SW 1271 (cell line): ENCODE data around the gene SHLD2.
"Not testable (repeated sequence)": the region's sequence is repeated elsewhere in the genome, so short reads cannot be mapped to it uniquely, and the experiment has no call there.

Experiments used
- DNase-seq, 2 experiments: peaks; one replicate each; lab custom pipeline; 2025; lab: John Stamatoyannopoulos, UW

The SHLD2 gene

DNA sequence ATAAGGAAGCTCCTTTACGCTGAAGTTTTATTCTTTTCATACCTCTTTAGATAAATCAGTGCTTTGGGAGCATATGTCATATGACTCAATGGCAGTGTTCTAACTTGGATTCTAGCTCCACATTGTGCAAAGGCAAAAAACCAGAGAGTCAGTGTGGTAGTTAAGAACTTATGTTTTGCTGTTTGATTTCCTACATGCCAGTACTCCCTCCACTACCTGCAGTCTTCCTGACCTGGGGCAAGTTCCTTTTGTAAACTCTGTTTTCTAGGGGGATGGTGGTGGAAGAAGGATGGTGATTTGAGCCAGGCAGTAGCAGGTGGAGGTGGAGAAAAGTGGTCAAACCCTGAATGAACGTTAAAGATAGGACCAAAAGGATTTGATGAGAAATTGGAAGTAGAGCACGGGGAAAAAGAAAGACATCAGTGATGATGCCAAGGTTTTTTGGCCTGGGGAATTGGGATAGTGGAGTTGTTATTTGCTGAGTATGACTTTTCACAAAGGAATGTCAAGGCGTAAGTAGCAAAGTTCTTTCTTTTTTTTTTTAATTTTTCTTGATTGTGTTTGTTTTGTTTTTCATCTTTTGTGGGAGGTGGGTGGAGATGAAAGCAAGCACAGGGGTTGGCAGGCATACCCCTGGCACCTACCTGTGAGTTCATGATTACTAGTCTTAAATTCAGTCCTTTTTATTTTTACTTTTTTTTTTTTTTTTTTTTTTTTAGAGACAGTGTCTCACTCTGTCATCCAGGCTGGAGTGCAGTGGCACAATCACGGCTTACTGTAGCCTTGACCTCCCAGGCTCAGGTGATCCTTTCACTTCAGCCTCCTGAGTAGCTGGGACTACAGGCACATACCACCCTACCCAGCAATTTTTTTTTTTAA, 47.5 kb downstream of the SHLD2 start:
- not testable (repeated sequence) for DNase-seq

DNA sequence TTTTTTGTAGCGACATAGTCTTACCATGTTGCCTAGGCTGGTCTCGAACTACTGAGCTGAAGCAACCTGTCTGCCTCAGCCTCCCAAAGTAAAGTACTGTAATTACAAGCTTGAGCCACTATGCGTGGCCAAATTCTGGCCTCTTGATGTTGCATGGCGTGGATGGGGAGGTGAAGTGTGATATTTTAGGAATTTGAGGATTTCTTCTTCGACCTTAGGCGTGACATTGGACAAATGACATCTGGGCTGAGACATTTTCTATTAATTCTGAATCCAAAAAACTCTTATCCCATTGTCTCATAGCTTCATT, 48.1 kb downstream of the SHLD2 start:
- DNase-seq: not testable (repeated sequence)

DNA sequence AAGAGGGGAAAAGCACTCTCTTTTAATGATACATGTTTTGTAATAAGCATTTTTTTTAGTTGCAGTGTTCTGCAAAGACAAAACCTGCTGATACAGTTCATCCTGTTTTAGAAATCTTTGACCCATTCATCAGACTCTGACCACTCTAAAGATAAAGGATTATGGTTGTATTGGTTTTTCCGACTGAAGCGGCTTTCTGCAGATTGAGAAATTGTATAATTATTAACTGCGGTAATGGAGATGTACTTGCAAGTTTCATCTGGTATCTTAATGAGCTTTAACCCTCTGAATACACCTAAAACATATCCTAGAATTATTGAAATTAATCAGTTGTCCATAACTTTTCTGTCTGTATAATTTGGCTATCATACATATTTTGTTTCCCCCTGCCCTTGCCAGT, 50.6 kb downstream of the SHLD2 start:
- not testable (repeated sequence) for DNase-seq

DNA sequence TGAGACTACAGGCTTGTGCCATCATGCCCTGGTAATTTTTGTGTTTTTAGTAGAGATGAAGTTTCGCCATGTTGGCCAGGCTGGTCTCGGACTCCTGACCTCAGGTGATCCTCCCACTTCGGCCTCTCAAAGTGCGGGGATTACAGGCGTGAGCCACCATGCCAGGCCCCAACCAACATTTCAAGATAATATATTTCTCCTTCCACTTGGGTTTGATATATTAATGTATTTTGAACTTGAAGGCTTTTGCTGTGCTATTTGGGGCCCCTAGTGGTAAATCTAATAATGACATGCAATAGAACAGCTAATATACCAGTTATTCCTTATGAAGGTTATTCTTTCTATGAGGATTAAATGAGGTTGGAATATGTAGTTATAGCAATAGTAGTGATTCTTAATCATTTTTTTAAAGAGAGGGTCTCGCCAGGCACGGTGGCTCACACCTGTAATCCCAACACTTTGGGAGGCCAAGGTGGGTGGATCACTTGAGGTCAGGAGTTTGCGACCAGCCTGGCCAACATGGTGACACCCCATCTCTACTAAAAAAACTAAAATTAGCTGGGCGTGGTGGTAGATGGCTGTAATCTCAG, 54.1 kb downstream of the SHLD2 start:
- not testable (repeated sequence) for DNase-seq

DNA sequence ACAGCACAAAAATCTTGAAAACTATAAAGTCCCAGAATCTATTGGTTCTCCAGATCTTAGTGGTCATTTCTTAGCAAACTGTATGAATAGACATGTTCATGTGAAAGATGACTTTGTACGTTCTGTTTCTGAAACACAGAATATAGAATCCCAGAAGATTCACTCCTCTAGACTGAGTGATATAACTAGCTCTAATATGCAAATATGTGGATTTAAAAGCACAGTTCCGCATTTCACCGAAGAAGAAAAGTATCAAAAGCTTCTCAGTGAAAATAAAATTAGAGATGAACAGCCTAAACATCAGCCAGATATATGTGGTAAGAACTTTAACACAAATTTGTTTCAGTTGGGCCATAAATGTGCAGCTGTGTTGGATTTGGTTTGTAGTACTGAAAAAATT, 56.5 kb downstream of the SHLD2 start:
- DNase-seq: not testable (repeated sequence)

DNA sequence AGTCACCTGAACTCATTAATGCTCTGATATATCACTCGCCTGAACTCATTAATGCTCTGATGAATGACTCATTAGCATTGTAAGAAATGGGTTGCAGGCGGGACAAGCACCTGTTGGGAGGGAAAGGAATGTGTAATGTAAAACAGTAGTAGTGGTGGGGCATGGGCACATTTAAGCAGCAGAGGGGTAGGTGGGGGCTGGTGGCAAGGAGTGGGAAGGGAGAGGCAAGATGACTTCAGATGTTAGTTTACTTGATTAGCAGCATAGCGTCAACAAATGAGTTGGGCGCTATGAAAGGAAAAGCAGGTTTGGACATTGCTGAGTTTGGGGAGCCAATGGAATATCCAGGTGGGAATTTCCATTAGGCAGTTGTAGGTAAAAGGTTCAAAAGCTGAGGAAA, 61.8 kb downstream of the SHLD2 start:
- DNase-seq: not testable (repeated sequence)

DNA sequence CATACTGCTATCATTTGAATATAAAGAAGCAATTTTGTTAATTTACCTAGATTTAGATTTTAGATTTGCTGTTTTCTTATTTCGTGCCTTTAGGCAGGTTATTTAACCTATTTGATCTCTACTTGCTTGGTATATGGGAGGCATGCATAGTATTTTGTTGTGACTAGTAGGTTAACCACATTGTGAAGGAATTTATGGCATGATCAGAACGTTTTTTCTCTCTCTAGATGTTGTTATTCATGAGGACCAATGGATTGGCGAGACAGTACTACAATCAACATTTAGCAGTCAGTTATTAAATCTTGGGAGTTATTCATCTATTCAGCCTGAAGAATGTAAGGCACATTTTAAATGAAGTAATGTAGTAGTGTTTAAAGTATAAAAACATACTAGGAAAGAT, 62.8 kb downstream of the SHLD2 start:
- DNase-seq: not testable (repeated sequence)

DNA sequence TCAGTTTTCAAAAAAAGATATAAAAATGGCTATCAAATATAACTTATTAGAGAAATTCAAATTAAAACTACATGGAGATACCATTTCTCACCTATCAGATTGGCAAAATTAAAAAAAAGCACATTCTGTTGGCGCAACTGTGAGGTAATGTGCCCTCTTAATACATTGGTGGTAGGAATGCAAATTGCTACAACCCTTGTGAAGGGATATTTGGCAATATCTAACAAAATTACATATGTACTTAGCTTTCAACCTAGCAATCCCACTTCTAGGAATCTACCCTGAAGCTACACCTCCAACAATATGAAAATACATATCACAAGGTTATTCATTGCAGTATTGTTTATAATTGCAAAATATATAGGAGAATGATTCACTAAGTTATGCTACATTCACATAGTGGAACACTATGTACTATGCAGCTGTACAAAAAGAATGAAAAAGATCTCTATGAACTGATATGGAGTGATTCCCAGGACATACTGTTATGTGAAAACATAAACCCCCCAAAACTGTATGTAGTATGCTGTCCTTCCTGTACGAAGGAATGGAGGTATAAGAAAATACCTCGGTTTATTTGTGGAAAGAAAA, 67.8 kb downstream of the SHLD2 start:
- DNase-seq: not testable (repeated sequence)

DNA sequence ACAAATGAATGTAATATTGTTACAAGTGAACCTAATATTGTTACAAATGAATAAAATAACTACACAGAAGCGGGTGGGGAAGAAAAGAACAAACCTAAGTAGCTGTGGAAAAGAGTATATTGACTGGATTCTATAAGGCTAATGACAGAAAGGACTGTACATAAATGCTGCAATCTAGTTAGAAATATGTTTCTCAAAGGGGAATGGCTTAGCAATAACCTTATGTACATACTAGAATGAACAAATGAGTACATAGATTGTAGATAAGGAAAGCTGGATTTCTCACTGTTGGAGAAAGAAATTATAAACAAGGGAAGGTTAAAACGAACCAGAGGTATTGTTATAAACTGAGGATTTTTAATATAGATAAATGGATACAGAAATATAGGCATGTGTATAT, 68.4 kb downstream of the SHLD2 start:
- DNase-seq: not testable (repeated sequence)

DNA sequence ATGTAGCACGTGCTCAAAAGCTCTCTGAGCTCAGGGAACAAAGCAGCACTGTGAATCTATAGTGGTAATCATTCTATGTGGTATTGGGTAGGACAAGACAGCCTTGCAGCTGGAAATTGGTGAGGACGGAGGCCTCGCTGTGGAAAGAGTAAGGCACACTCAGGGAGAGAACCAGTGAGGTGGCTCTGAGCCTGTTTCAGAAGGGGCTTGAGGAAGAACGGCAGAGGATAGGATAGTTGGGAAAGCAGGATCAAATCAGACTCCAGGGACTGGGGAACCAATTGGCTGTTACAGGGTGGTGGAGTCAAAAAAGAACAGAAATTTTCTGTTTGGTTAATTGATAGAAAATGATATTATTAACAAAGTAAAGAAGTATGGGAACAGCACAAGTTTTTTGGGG, 74.9 kb downstream of the SHLD2 start:
- not testable (repeated sequence) for DNase-seq

DNA sequence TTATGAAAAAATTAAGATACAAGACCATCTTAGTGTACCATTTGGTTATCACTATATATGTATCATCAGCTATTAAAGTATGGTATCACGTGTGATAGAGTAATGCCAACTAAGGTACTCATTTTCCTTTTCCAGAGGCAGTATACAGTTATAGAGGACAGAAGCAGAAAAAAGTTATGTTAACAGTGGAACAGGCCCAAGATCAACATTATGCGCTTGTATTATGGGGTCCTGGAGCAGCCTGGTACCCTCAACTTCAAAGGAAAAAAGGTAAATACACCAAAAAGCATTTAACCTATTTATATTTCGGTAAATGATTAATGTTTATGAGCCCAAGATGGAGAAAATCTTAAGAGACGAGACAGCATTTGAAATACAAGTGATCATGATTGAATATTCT, 75.7 kb downstream of the SHLD2 start:
- DNase-seq: not testable (repeated sequence)

DNA sequence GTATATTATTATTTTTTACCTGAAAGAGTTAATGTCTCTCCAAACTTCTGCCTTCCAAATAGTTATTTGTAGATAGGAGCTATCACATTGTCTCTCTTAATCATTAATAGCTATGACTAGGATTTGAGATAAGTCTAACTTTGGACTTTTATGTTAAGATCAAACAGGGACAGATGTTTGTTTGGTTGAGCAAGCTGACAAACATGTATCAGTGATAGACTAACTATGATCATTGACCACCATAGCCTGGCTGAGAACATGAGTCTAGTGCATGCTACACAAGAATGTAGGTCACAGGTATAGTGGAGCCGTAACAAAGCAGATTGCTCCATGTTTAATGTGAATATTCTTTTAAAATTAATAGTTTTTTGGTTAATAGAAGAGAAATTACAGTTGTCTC, 76.7 kb downstream of the SHLD2 start:
- DNase-seq: not testable (repeated sequence)

DNA sequence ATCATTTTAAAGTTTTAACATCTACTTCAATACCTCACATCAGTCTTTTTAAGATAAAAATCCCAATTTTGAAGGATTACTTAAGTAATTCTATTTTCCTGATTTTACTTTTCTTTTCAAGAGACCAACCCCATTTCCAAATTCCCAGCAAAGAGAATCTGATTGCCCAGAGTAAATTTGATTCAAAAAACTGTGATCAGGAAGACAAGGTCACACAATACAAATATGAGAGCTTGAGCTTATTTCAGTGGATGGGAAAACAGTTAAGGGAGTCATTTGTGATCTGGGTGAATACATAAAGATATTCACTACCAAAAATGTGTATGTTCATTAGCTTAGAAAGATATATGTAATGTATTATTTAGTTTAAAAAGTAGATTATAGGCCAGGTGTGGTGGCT, 77.2 kb downstream of the SHLD2 start:
- not testable (repeated sequence) for DNase-seq

DNA sequence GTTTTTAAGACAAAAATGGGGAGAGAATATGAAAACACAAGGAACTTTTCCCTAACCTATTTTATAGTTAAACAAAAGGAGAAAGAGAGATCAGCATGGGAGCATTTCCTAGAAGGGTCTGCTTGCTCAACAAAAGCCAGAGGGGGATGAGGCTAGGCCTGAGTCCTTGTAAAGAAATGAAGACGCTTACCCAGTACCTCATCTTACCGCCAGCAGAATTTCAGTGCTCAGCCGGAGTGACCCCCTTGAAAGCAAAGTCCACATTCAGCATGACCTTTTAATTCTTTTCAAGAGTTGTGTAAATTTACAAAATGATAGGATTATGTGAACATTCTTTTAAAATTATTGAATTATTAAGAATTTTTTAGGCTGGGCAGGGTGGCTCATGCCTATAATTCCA, 82.6 kb downstream of the SHLD2 start:
- not testable (repeated sequence) for DNase-seq

DNA sequence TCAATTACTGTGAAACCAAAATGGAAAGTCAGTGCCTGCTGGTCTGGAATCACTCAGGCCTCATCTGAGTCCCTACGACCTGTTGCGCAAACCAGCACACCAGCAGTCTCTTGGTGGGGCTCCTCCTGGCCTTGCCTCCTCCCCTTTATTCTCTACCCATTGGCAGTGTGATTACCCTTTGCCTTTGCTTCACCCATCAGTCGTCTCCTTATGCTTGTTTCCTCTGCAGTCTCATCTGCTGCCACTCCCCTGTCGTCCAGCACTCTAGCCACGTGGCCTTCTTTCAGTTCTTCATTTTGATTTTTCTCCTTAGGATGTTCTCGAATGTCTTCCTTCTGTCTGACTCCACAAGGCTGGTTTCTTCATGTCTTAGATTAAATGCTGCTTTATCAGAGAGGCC, 89.4 kb downstream of the SHLD2 start:
- DNase-seq: not testable (repeated sequence)

DNA sequence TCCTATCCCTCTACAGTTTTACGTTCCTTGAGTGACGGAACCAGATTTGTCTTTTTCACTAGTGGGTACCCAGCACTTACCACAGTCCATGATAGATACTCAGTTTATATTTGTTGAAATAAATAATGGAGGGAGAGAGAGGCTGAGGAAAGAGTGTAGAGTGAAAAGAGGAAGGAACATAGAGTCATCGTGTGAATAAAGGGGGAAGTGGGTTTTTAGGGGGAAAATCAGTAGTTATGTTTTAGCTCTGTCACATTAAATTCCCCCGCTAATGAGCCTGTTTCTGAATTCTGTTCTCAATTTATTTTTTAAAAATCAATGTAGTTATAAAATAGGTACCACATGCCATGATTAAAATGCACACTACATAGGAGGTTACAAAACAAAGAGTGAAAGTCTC, 91.0 kb downstream of the SHLD2 start:
- not testable (repeated sequence) for DNase-seq

DNA sequence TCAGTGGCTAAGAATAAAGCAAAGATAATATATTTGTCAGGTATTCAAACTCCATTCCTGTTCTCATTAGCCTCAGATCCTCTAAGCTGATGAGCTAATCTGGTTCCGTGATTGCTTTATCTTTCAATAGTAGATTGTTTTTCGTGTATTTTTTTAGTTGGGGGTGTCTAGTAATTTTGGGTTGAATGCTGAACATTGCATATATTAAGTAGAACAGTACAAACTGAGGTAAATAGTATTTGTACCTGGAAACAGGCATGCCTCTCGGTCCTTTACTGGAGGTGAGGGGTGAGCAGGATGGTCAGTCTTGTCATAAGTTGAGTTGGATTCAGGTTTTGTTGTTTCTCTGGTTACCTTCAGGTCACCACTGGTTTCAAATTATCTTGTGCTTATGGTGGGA, 92.6 kb downstream of the SHLD2 start:
- DNase-seq: not testable (repeated sequence)

DNA sequence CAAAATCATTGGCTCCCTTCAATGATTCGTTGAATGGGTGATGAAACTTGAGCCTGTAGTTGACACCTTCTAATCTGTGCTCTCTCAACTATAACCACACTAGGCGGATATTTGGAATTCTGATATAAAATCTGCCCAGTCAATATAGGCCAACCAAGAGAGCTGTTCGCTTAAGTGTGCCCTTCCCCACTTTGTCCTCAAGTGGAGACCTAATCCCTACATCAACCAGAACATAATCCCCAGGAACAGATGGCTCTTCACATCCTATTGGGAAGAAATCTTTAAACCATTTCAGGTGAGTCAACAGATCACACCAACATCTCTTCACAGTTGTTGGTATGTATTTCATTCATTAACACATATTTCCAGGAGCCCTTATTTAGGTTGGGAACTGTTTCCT, 96.8 kb downstream of the SHLD2 start:
- DNase-seq: not testable (repeated sequence)

DNA sequence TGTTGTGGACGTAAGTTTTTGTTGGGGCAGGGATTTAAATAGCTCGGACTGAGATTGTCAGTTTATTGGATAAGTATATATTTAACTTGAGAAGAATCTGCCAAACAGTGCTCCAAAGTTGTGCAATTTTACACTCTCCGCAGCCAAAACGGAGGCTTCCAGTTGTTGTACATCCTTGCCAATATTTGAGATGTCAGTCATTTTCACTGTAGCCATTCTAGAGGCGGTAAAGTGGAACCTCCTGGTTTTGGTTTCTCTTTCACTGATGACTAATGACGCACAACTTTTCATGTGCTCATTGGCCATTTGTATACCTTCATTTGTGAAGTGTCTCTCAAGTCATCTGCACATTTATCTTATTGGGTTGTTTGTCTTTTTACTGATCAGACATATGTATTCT, 105.9 kb downstream of the SHLD2 start:
- not testable (repeated sequence) for DNase-seq

DNA sequence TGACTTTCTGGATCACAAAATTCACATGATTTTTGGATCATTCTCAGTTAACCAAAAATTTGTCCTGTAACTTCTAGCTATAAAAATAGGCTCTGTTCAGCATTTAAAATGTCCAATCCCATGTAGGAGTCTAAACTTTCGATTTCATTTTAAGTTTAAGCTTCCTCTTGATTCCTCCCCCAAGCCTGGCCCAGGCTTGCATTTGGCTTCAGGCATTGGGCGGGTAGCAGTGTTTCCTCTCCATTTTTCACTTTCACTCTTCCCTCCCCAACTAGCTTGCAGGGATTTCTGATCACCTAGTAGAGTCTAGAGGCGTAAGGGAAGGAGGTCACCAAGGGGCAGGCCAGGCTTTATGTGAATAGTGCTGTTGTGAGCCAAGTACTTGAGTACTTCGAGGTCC, 109.8 kb downstream of the SHLD2 start:
- not testable (repeated sequence) for DNase-seq

DNA sequence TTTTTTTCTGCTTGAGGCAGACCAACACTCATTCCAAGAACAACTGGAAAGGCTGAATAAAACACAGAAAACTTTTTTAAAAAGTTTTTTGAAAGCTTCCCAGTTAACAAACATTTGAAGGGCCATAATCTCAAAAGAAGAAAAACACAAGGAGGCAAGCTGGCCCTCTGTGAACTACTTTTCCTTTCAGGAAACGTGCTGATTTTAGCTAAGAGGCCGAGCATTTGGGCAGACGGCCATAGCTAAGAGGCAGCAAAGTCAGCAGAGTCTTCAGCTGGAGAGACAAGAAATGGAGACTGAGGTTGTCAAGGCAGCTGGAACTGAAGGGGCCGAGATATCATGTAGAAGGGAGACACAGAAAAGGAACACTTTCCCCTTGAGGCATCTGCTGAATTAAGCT, 111.9 kb downstream of the SHLD2 start:
- DNase-seq: not testable (repeated sequence)

DNA sequence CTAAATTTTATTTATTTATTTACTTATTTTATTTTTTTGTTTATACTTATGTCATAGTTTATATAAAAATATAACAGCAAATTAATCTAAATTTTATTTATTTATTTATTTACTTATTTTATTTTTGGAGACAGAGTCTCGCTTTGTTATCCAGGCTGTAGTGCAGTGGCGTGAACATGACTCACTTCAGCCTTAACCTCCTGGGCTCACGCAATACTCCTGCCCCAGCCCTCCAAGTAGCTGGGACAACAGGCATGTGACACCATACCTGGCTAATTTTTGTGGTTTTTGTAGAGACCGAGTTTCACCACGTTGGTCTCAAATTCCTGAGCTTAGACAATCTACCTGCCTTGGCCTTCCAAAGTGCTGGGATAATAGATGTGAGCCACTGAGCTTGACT, 115.3 kb downstream of the SHLD2 start:
- not testable (repeated sequence) for DNase-seq

DNA sequence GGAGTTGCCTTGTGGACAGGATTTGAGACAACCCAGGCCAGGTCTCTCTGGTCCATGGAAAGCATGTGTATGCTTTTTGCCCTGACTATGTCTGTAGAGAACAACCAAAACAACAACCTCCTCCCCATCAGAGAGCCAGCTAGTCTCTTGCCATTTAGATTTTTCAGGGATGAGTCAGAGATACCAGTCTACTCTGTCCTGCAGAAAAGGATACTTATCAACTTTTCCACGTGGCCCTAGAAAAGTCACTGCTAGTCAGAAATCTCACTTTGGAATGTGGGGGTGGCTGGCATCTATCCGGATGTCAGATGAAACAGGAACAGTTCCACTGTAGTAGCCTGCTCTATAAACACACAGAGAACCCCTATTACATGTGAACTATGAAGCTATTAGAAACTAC, 116.8 kb downstream of the SHLD2 start:
- DNase-seq: peak in 1 of 2 experiments; percentile 9
